22Rv1 (cell line): Measurements from ENCODE around the gene SBF2.

Source experiments
- H3K27ac ChIP-seq: fragments of 450-650 bp; 2 replicates; pipeline ENCODE4 v1.5.1; 2017
- ZFX ChIP-seq: fragments of 450-650 bp; IDR thresholded peaks from 2 replicates; pipeline ENCODE4 v1.6.1; 2017; ENCODE audit warnings: antibody characterized with exemption, borderline replicate concordance
- TF ChIP-seq, protein P1 (sequence below): fragments of 450-650 bp; IDR thresholded peaks from 2 replicates; pipeline ENCODE4 v1.5.1; 2017; ENCODE audit warnings: mild to moderate bottlenecking

SBF2 gene

DNA sequence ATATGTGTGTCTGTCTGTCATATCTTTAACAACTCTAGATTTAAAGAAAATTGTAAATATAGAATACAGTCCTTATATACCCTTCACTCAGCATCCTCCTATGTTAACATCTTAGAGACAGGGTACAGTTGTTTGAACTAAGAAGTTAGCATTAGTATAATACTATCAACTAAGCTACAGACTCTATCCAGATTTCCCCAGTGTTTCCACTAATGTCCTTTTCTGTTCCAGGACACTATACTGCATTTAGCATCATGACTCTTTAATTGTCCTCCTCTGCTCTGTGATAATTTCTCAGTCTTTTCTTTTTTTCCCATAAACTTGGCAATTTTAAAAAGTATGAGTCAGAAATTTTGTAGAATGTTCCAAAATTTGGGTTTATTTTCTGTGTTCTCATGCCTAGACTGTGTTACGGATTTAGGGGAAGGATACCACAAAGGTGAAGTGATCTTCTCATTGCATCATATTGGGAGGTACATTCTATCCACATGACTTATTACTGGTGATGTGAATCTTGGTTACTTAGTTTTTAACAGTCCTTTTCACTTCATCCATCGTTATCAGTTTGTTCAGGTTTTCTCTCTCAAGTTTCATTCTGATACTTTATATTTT is 168.4 kb downstream of the SBF2 start:
- TF ChIP-seq, protein P1, sequence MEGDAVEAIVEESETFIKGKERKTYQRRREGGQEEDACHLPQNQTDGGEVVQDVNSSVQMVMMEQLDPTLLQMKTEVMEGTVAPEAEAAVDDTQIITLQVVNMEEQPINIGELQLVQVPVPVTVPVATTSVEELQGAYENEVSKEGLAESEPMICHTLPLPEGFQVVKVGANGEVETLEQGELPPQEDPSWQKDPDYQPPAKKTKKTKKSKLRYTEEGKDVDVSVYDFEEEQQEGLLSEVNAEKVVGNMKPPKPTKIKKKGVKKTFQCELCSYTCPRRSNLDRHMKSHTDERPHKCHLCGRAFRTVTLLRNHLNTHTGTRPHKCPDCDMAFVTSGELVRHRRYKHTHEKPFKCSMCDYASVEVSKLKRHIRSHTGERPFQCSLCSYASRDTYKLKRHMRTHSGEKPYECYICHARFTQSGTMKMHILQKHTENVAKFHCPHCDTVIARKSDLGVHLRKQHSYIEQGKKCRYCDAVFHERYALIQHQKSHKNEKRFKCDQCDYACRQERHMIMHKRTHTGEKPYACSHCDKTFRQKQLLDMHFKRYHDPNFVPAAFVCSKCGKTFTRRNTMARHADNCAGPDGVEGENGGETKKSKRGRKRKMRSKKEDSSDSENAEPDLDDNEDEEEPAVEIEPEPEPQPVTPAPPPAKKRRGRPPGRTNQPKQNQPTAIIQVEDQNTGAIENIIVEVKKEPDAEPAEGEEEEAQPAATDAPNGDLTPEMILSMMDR = no peak
- TF ChIP-seq ZFX = no peak
- no peak overlapping the region for H3K27ac ChIP-seq

DNA sequence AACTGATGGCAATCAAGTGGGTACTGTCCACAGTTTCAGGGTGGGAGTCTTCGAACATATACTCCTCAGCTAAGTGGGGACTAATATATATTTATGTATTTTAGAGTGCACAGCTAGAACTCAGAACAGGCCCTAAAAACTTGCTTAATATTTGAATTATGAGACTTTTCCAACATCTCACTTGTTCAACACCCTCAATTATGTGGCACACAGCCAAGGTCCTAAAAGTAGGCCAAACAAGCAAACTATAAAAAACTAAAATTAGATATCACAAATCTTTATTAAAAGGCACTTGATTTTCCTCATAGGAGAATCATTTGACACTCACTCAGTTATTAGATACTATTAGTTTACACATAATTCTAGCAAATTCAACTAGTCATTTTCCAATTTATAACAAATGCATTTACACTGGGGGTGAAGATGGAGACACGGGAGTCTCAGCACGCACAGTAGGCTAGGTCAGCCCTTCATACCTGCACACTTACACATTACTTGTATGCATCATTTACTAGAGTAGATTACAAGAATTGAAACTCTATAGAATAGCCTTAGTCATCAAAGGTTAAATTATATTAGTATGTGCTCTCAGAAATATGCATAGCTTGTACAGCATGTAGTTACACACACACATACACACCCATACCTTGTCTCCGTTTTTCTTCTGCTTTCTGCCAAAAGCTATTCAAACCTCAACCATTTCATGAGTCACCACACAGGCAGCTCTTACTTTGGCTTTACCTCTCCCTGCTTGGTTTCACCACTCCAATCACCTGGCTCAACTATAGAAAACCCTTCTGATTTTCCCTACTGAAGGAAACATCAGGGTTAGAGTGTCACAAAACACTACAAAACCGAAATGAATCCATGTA is 171.5 kb downstream of the SBF2 start:
- TF ChIP-seq, protein P1 = no peak
- TF ChIP-seq ZFX = no peak
- H3K27ac ChIP-seq = no peak overlapping the region

DNA sequence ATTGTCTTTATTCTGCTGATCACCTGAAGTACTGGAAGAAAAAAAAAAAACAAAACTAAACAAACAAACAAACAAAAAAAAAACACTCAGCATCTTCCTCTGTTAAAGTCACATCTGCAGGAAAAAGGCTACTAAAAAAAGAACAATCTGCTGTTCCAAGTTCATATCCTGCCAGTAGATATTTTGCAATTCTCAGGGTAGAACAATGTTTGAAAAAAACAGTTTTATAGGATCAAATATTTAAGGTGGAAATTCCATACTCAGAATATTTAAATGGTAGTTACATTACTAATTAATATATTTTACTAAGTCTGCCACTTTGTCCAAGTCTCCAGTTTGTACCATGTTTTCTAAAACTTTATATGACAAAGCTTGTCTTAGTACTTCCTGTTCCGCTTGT is 175.2 kb downstream of the SBF2 start:
- H3K27ac ChIP-seq = no peak overlapping the region
- TF ChIP-seq, protein P1 = no peak
- TF ChIP-seq ZFX = no peak

DNA sequence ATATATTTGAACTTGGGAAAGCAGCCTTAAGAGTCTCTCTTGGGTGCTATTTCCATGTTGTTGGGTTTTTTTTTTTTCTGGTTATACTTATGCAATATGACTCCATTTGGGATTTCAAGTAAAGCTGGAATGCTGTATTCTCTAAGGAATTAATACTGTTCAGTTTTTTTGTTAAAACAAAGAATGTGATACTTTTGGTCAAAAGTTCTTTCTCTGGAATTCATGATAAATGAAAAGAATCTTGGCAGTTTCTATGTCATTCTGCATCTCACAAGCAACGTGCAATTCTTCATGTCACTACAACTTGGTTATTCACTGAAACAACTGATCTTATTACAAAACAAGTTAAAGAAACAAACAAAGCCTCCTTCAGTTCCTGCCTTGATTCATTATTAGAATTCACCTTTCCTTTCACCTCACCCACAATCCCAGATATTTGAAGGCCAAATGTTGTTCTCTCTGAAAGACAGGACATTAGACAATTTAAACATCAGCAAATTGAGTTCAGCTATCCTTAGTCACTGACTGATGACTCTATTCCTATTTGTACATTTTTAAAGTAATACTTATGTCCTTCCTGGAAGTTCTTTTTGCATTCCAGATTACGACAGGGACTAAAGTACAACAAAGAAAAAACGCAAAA is 176.2 kb downstream of the SBF2 start:
- H3K27ac ChIP-seq = no peak overlapping the region

DNA sequence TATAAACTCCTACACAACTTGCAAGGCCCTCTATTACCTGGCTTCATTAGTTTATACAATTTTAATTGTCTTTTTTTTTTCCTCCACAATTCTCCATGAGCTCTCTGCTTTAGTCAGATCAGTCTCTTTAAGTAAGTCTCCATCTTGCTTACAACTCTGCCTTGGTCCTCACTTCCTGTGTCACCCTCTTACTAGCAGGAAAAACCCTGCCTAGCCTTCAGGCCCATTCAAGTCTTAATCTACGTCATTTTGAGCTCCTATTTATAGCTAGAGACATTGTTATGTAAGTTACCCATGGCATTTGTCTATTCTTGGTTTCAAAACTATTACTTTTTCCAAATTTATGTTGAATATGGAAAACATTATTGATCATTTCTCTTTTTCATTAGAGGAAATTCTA is 177.4 kb downstream of the SBF2 start:
- no peak overlapping the region for H3K27ac ChIP-seq
- TF ChIP-seq ZFX = no peak
- TF ChIP-seq, protein P1 = no peak

More for the DNA sequence above, 176.2 kb downstream of the SBF2 start:
- no peak for TF ChIP-seq ZFX
- TF ChIP-seq, protein P1 = no peak

DNA sequence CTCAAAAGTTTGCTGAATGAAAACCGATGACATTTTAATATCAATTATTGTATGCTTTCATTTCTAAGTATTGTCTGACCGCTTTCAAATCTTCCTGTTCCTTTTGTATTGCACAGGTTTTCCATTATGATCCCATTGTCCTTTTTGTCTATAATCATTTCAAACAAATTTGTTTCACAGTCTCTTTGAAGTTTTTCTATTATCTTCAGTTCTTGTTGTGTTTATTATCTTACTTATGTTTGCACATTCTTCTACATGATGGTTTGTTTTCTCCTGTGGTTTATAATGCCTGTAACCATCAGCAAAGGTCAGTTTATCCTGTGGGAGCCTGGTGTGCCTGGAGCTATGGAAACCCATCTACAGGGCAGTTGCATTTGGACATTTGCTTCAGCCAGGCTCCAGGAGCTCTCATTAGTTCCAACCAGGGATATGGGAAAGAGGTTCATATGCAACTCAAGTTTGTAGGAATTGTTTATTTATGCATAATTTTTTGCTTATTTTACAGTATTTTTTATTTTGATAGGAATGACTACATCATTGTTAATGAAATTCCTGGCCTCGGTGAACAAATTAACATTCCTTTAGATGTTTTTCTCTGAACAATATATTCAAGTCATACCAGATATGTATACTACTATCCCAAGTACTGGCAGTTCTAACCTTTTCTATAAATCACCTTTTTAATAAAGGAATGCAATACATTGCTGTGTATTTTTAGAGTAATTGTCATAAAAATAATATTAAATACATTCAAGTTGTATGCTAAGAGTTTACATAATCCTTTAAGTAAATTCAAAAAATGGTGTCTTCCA is 179.2 kb downstream of the SBF2 start:
- no peak overlapping the region for H3K27ac ChIP-seq
- TF ChIP-seq ZFX = no peak
- TF ChIP-seq, protein P1 = no peak
